Measurements from ENCODE around the gene MVB12B. TPM values are rescaled to one million over a fixed set of nuclear protein-coding genes. Genes with fewer than 3 reads are reported as not detected.
A peak's percentile ranks its signal among the peaks of the same experiment; 100 is the strongest.

The MVB12B gene
- total RNA-seq, 2 donors from 2014 or later = 18.6 to 19.7 TPM

DNA sequence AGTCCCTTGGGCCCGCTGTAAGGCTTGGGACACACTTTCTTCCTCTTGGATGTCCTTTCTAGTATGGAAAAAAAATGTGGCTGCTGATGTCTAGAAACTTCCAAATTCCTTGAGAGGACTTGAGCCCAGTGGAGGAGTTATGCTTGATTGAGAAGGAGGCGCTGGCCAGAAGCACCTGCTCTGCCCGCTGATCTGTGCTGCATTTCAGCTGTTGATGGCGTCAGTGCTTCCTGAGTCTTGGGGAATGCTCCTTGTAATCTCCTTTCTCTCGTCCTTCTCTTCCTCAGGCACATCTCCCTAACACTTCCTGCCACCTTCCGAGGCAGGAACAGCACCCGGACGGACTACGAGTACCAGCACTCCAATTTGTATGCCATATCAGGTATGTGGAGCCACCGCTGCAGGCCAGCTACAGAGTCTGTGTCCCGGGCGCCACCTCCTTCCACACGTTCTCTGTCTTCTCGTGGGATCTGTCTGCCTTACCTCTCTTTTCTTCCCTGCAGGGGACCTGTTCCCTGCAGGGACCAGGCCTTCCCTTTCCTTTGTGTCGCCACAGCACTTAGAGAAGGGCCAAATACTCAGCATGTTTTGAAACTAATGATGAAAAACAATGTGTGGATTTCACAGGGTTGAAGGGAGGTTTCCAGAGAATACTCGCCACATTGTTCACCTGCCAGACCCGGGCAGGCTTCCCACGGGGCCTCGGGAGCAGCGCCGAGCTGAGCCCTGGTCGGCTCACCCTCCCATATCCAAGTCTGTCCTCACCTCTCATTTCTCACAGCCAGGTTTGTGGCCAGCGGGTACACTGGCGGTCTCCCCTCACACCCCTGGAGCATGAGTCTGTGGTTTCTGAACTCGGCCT is 95.2 kb downstream of the MVB12B start:
- Mint-ChIP-seq H3K27ac (peak overlapping the region; percentile 87), H3K4me1 (peaks cover 42% of the 10 kb centered on the region), H3K36me3 (ENCODE audit: low read depth) (peaks cover 3% of the 10 kb centered on the region), H3K27me3 (ENCODE audit: insufficient read depth) (no peaks in the 10 kb centered on the region), H3K9me3 (no peaks in the 10 kb centered on the region), H3K4me3 (peak overlapping the region; percentile 0)
- peak; percentile 91 for DNase-seq
- Histone ChIP-seq H3K9ac (ENCODE audit: extremely low read depth, low read length, poor library complexity, severe bottlenecking) (no peak overlapping the region), H3K36me3 (ENCODE audit: control insufficient read depth, insufficient read depth, low read length) (peaks cover 5% of the 10 kb centered on the region), H3K27ac (ENCODE audit: low read depth, low read length) (peak overlapping the region; percentile 36), H3K4me3 (ENCODE audit: low read length) (no peak overlapping the region), H3K27me3 (ENCODE audit: control insufficient read depth, insufficient read depth, low read length, poor library complexity, severe bottlenecking) (no peaks in the 10 kb centered on the region), H3K9me3 (ENCODE audit: control insufficient read depth, low read length) (no peaks in the 10 kb centered on the region), H3K4me1 (ENCODE audit: control insufficient read depth, insufficient read depth, low read length) (peaks cover 12% of the 10 kb centered on the region)
- TF ChIP-seq, protein P1, sequence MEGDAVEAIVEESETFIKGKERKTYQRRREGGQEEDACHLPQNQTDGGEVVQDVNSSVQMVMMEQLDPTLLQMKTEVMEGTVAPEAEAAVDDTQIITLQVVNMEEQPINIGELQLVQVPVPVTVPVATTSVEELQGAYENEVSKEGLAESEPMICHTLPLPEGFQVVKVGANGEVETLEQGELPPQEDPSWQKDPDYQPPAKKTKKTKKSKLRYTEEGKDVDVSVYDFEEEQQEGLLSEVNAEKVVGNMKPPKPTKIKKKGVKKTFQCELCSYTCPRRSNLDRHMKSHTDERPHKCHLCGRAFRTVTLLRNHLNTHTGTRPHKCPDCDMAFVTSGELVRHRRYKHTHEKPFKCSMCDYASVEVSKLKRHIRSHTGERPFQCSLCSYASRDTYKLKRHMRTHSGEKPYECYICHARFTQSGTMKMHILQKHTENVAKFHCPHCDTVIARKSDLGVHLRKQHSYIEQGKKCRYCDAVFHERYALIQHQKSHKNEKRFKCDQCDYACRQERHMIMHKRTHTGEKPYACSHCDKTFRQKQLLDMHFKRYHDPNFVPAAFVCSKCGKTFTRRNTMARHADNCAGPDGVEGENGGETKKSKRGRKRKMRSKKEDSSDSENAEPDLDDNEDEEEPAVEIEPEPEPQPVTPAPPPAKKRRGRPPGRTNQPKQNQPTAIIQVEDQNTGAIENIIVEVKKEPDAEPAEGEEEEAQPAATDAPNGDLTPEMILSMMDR (conservative IDR thresholded peaks at IDR 0.05) = no peak
- WGBS, 2 experiments (ENCODE audit: insufficient coverage in 1 of 2, insufficient read length in 1 of 2) = 66 to 67% methylated on average over 22 to 25 of the region's 25 CpGs

GRCh38 chr9:126423142-126423915 is 96.7 kb downstream of the MVB12B start:
- DNase-seq = no peak
- H3K4me1 Mint-ChIP-seq = peaks cover 31% of the 10 kb centered on the region
- H3K27ac Mint-ChIP-seq = no peak overlapping the region
- no peak overlapping the region for H3K9ac ChIP-seq (ENCODE audit: extremely low read depth, low read length, poor library complexity, severe bottlenecking)
- TF ChIP-seq, protein P1 (conservative IDR thresholded peaks at IDR 0.05) = no peak
- H3K4me3 Mint-ChIP-seq = no peak overlapping the region
- no peaks in the 10 kb centered on the region for H3K27me3 ChIP-seq (ENCODE audit: control insufficient read depth, insufficient read depth, low read length, poor library complexity, severe bottlenecking)
- peaks cover 9% of the 10 kb centered on the region for H3K4me1 ChIP-seq (ENCODE audit: control insufficient read depth, insufficient read depth, low read length)
- H3K4me3 ChIP-seq (ENCODE audit: low read length) = no peak overlapping the region
- peaks cover 5% of the 10 kb centered on the region for H3K36me3 ChIP-seq (ENCODE audit: control insufficient read depth, insufficient read depth, low read length)
- H3K27ac ChIP-seq (ENCODE audit: low read depth, low read length) = no peak overlapping the region
- no peaks in the 10 kb centered on the region for H3K9me3 Mint-ChIP-seq
- no peaks in the 10 kb centered on the region for H3K9me3 ChIP-seq (ENCODE audit: control insufficient read depth, low read length)
- no peaks in the 10 kb centered on the region for H3K27me3 Mint-ChIP-seq (ENCODE audit: insufficient read depth)
- WGBS, 2 experiments (ENCODE audit: insufficient coverage in 1 of 2, insufficient read length in 1 of 2) = 87 to 90% methylated on average over 5 to 10 of the region's 10 CpGs
- H3K36me3 Mint-ChIP-seq (ENCODE audit: low read depth) = peaks cover 3% of the 10 kb centered on the region

GRCh38 chr9:126423916-126424185 is 97.2 kb downstream of the MVB12B start:
- Histone ChIP-seq H3K9me3 (ENCODE audit: control insufficient read depth, low read length) (no peaks in the 10 kb centered on the region), H3K36me3 (ENCODE audit: control insufficient read depth, insufficient read depth, low read length) (peaks cover 5% of the 10 kb centered on the region), H3K27ac (ENCODE audit: low read depth, low read length) (no peak overlapping the region), H3K4me3 (ENCODE audit: low read length) (no peak overlapping the region), H3K27me3 (ENCODE audit: control insufficient read depth, insufficient read depth, low read length, poor library complexity, severe bottlenecking) (no peaks in the 10 kb centered on the region), H3K9ac (ENCODE audit: extremely low read depth, low read length, poor library complexity, severe bottlenecking) (no peak overlapping the region), H3K4me1 (ENCODE audit: control insufficient read depth, insufficient read depth, low read length) (peaks cover 9% of the 10 kb centered on the region)
- Mint-ChIP-seq H3K27ac (no peak overlapping the region), H3K4me1 (peaks cover 31% of the 10 kb centered on the region), H3K36me3 (ENCODE audit: low read depth) (peaks cover 3% of the 10 kb centered on the region), H3K4me3 (no peak overlapping the region), H3K9me3 (no peaks in the 10 kb centered on the region), H3K27me3 (ENCODE audit: insufficient read depth) (no peaks in the 10 kb centered on the region)
- TF ChIP-seq, protein P1 (conservative IDR thresholded peaks at IDR 0.05) = no peak
- 96 to 100% methylated on average over 1 to 3 of the region's 3 CpGs for WGBS, 2 experiments (ENCODE audit: insufficient coverage in 1 of 2, insufficient read length in 1 of 2)
- no peak for DNase-seq

All from endodermal cell (in vitro differentiated cells).